Activated naive CD4-positive, alpha-beta T cell treated with anti-CD3 and anti-CD28 coated beads, Interleukin-2, amount 50 U/mL, for 24 hours (primary cell): Measurements from ENCODE around the gene OLIG2.

Experiments
- H3K27ac Mint-ChIP-seq: one replicate; pipeline ENCODE4 v1.8.0; 2021; ENCODE audit warnings: mild to moderate bottlenecking, mixed read lengths
- H3K27me3 Mint-ChIP-seq: one replicate; pipeline ENCODE4 v1.8.0; 2021; ENCODE audit warnings: mixed read lengths
- H3K36me3 Mint-ChIP-seq: one replicate; pipeline ENCODE4 v1.8.0; 2021; ENCODE audit warnings: mixed read lengths
- H3K4me1 Mint-ChIP-seq: one replicate; pipeline ENCODE4 v1.8.0; 2021; ENCODE audit warnings: mixed read lengths
- H3K4me3 Mint-ChIP-seq: one replicate; pipeline ENCODE4 v1.8.0; 2021; ENCODE audit warnings: mild to moderate bottlenecking, mixed read lengths
- H3K9me3 Mint-ChIP-seq: one replicate; pipeline ENCODE4 v1.8.0; 2021; ENCODE audit warnings: mixed read lengths

OLIG2 gene

GRCh38 chr21:33037501-33037900, 11.8 kb downstream of the OLIG2 start:
- Mint-ChIP-seq H3K4me3 (no peak overlapping the region), H3K36me3 (no peaks in the 10 kb centered on the region), H3K27ac (no peak overlapping the region), H3K9me3 (no peaks in the 10 kb centered on the region), H3K27me3 (peaks cover 10% of the 10 kb centered on the region), H3K4me1 (peaks cover 9% of the 10 kb centered on the region)

- no peak overlapping the region for H3K4me3 Mint-ChIP-seq
- H3K27ac Mint-ChIP-seq = no peak overlapping the region
- no peaks in the 10 kb centered on the region for H3K36me3 Mint-ChIP-seq
- H3K9me3 Mint-ChIP-seq = no peaks in the 10 kb centered on the region
- peaks cover 10% of the 10 kb centered on the region for H3K27me3 Mint-ChIP-seq
- peaks cover 9% of the 10 kb centered on the region for H3K4me1 Mint-ChIP-seq
Measured at GRCh38 chr21:33039536-33039935, 13.8 kb downstream of the OLIG2 start.

GRCh38 chr21:33040215-33040614, 14.5 kb downstream of the OLIG2 start:
- H3K27me3 Mint-ChIP-seq = peaks cover 10% of the 10 kb centered on the region
- no peak overlapping the region for H3K4me3 Mint-ChIP-seq
- peaks cover 9% of the 10 kb centered on the region for H3K4me1 Mint-ChIP-seq
- no peaks in the 10 kb centered on the region for H3K9me3 Mint-ChIP-seq
- no peak overlapping the region for H3K27ac Mint-ChIP-seq
- H3K36me3 Mint-ChIP-seq = no peaks in the 10 kb centered on the region

DNA sequence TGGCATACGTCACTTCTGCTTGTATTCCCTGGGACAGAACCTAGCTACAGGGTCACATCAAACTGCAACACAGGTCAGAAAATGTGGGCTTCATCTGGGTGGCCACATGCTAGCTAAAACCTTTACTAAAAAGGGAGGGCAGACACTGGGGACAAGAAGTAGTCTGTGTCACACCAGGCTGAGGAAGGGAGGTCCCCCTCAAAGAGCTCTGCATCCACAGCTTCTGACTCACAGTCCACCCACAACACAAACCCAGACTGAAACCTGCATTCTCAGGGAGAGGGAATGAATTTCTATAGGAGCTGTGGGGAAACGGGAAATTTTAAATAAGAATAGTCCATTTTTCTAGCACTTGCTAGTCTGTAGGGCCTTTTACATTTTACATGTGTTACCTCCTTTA, 16.2 kb downstream of the OLIG2 start:
- H3K4me3 Mint-ChIP-seq = no peak overlapping the region
- no peaks in the 10 kb centered on the region for H3K9me3 Mint-ChIP-seq
- H3K27me3 Mint-ChIP-seq = peaks cover 9% of the 10 kb centered on the region
- H3K27ac Mint-ChIP-seq = no peak overlapping the region
- no peaks in the 10 kb centered on the region for H3K36me3 Mint-ChIP-seq
- peaks cover 1% of the 10 kb centered on the region for H3K4me1 Mint-ChIP-seq

- H3K9me3 Mint-ChIP-seq = no peaks in the 10 kb centered on the region
- no peak overlapping the region for H3K4me3 Mint-ChIP-seq
- no peaks in the 10 kb centered on the region for H3K4me1 Mint-ChIP-seq
- peaks cover 13% of the 10 kb centered on the region for H3K27me3 Mint-ChIP-seq
- H3K27ac Mint-ChIP-seq = no peak overlapping the region
- no peaks in the 10 kb centered on the region for H3K36me3 Mint-ChIP-seq
Measured at GRCh38 chr21:33042812-33043211, 17.1 kb downstream of the OLIG2 start.

GRCh38 chr21:33046455-33046854, 20.7 kb downstream of the OLIG2 start:
- Mint-ChIP-seq H3K27me3 (peaks cover 11% of the 10 kb centered on the region), H3K27ac (no peak overlapping the region), H3K4me3 (no peak overlapping the region), H3K4me1 (no peaks in the 10 kb centered on the region), H3K36me3 (no peaks in the 10 kb centered on the region), H3K9me3 (no peaks in the 10 kb centered on the region)

DNA sequence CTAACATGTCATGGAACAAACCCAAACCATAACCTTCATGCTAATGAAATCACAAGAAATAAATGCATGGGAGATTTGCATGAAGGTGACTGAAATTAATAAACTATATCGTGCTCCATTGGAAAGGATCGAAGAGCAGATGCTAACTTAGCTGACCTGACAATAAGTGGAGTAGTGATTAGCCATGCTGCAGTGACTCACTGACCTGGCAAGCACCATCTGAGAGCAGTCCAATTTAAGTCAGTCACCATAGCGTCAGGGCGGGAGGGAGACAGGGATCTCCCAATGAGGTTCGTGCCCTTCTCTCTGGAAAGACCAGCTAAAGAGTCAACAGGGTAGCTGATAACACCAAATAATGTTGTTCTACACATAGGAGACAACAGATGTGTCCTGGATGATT, 21.5 kb downstream of the OLIG2 start:
- Mint-ChIP-seq H3K27me3 (peaks cover 11% of the 10 kb centered on the region), H3K27ac (no peak overlapping the region), H3K4me1 (no peaks in the 10 kb centered on the region), H3K9me3 (no peaks in the 10 kb centered on the region), H3K4me3 (no peak overlapping the region), H3K36me3 (no peaks in the 10 kb centered on the region)

- Mint-ChIP-seq H3K27ac (no peak overlapping the region), H3K9me3 (no peaks in the 10 kb centered on the region), H3K4me3 (no peak overlapping the region), H3K4me1 (no peaks in the 10 kb centered on the region), H3K36me3 (no peaks in the 10 kb centered on the region), H3K27me3 (peaks cover 4% of the 10 kb centered on the region)
Measured at GRCh38 chr21:33051925-33052324, 26.2 kb downstream of the OLIG2 start.

- no peak overlapping the region for H3K27ac Mint-ChIP-seq
- H3K36me3 Mint-ChIP-seq = no peaks in the 10 kb centered on the region
- H3K4me1 Mint-ChIP-seq = peaks cover 2% of the 10 kb centered on the region
- no peaks in the 10 kb centered on the region for H3K9me3 Mint-ChIP-seq
- no peak overlapping the region for H3K4me3 Mint-ChIP-seq
- H3K27me3 Mint-ChIP-seq = no peaks in the 10 kb centered on the region
Measured at GRCh38 chr21:33053951-33054350, 28.2 kb downstream of the OLIG2 start.

- no peak overlapping the region for H3K4me3 Mint-ChIP-seq
- H3K27ac Mint-ChIP-seq = no peak overlapping the region
- H3K4me1 Mint-ChIP-seq = peaks cover 3% of the 10 kb centered on the region
- H3K9me3 Mint-ChIP-seq = no peaks in the 10 kb centered on the region
- no peaks in the 10 kb centered on the region for H3K27me3 Mint-ChIP-seq
- no peaks in the 10 kb centered on the region for H3K36me3 Mint-ChIP-seq
Measured at GRCh38 chr21:33055991-33056390, 30.3 kb downstream of the OLIG2 start.

- H3K9me3 Mint-ChIP-seq = no peaks in the 10 kb centered on the region
- H3K27me3 Mint-ChIP-seq = peaks cover 3% of the 10 kb centered on the region
- no peak overlapping the region for H3K27ac Mint-ChIP-seq
- H3K4me3 Mint-ChIP-seq = no peak overlapping the region
- H3K4me1 Mint-ChIP-seq = peaks cover 3% of the 10 kb centered on the region
- no peaks in the 10 kb centered on the region for H3K36me3 Mint-ChIP-seq
Measured at GRCh38 chr21:33057385-33057940, 31.7 kb downstream of the OLIG2 start.

DNA sequence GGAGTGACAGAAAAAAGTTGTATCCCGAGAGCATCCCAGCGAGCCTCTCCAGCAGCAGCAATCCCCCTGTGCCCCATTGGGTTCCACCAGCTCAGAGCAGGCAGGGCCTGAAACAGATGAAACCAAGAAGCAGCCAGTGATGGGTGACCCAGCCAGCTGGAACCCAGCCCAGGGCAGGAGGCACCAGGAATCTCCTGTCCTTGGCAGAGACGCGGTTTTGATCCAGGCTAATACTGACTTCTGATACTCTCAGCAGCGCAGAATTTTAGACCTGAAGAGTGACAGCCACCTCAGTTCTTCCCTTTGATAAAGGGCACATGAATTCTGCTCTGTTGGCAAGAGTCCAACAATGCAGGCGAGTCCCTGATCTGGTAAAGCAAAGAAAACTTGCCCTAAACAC, 32.8 kb downstream of the OLIG2 start:
- Mint-ChIP-seq H3K27me3 (peaks cover 8% of the 10 kb centered on the region), H3K27ac (no peak overlapping the region), H3K36me3 (no peaks in the 10 kb centered on the region)

DNA sequence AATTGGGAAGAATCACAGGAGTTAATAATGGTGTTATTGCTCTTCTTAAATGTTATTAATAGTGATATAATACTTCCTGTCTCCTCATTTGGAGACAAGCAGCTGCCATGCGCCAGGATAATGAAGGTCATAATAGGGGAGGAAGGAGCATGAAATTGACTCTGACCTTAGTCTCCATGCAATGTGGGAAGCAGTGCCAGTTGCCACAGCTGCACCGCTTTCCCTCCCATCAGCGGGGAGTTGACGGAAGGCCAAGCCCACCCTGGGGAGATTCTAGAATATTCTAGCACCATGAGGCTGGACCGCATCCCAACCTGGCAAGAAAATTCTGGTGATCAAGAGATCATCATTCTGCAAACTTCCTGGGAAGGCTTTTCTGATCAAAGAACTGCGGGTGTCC, 33.2 kb downstream of the OLIG2 start:
- Mint-ChIP-seq H3K27ac (no peak overlapping the region), H3K36me3 (no peaks in the 10 kb centered on the region), H3K9me3 (no peaks in the 10 kb centered on the region), H3K4me3 (no peak overlapping the region), H3K4me1 (peaks cover 3% of the 10 kb centered on the region), H3K27me3 (peaks cover 8% of the 10 kb centered on the region)

More for the DNA sequence above, 32.8 kb downstream of the OLIG2 start:
- Mint-ChIP-seq H3K4me3 (no peak overlapping the region), H3K4me1 (peaks cover 3% of the 10 kb centered on the region), H3K9me3 (no peaks in the 10 kb centered on the region)

- Mint-ChIP-seq H3K27me3 (peaks cover 8% of the 10 kb centered on the region), H3K4me3 (no peak overlapping the region), H3K9me3 (no peaks in the 10 kb centered on the region), H3K4me1 (peaks cover 3% of the 10 kb centered on the region), H3K27ac (no peak overlapping the region), H3K36me3 (no peaks in the 10 kb centered on the region)
Measured at GRCh38 chr21:33059380-33059841, 33.7 kb downstream of the OLIG2 start.

DNA sequence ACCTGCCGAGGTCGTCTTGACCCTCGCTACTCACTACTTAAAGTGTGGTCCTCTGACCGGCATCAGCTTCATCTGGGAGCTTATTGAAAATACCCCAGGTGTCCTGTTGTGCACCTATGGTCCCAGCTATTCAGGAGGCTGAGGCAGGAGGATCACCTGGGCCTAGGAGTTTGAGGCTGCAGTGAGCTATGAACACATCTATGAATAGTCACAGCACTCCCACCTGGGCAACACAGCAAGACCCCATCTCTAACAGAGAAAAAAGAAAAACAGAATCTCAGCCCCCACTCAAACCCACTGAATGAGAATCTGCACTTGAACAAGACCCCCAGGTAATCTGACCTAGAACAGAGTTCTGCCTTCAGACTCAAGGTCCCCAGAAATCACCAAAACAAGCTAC, 35.5 kb downstream of the OLIG2 start:
- Mint-ChIP-seq H3K4me1 (peaks cover 3% of the 10 kb centered on the region), H3K4me3 (no peak overlapping the region), H3K36me3 (no peaks in the 10 kb centered on the region), H3K27me3 (peaks cover 18% of the 10 kb centered on the region), H3K27ac (no peak overlapping the region), H3K9me3 (no peaks in the 10 kb centered on the region)

- peaks cover 3% of the 10 kb centered on the region for H3K4me1 Mint-ChIP-seq
- peaks cover 30% of the 10 kb centered on the region for H3K27me3 Mint-ChIP-seq
- H3K27ac Mint-ChIP-seq = no peak overlapping the region
- H3K9me3 Mint-ChIP-seq = no peaks in the 10 kb centered on the region
- H3K36me3 Mint-ChIP-seq = peaks cover under 1% of the 10 kb centered on the region
- no peak overlapping the region for H3K4me3 Mint-ChIP-seq
Measured at GRCh38 chr21:33063375-33063883, 37.7 kb downstream of the OLIG2 start.
